Glutamatergic neuron (in vitro differentiated cells): ENCODE results near the gene FIZ1. TPM values are rescaled to one million over a fixed set of nuclear protein-coding genes. Genes with fewer than 3 reads are reported as not detected.

Experiments used
- DNase-seq: peaks from one replicate; pipeline ENCODE4 v3.0.0; 2022
- H3K27ac Mint-ChIP-seq: one replicate; pipeline ENCODE4 v1.8.0; 2020; ENCODE audit warnings: mild to moderate bottlenecking, mixed read lengths, inconsistent platforms; ENCODE audit not compliant: unreplicated experiment
- H3K27me3 Mint-ChIP-seq: one replicate; pipeline ENCODE4 v1.8.0; 2020; ENCODE audit warnings: mild to moderate bottlenecking, moderate library complexity, mixed read lengths, inconsistent platforms; ENCODE audit not compliant: unreplicated experiment
- H3K36me3 Mint-ChIP-seq: one replicate; pipeline ENCODE4 v1.8.0; 2020; ENCODE audit warnings: mild to moderate bottlenecking, mixed read lengths, inconsistent platforms; ENCODE audit not compliant: unreplicated experiment
- H3K4me1 Mint-ChIP-seq: one replicate; pipeline ENCODE4 v1.8.0; 2020; ENCODE audit warnings: mild to moderate bottlenecking, low read depth, mixed read lengths, inconsistent platforms; ENCODE audit not compliant: unreplicated experiment
- H3K4me3 Mint-ChIP-seq: one replicate; pipeline ENCODE4 v1.8.0; 2020; ENCODE audit warnings: mild to moderate bottlenecking, mixed read lengths, inconsistent platforms; ENCODE audit not compliant: unreplicated experiment
- H3K9me3 Mint-ChIP-seq: one replicate; pipeline ENCODE4 v1.8.0; 2020; ENCODE audit warnings: mild to moderate bottlenecking, moderate library complexity, mixed read lengths, inconsistent platforms; ENCODE audit not compliant: unreplicated experiment
- total RNA-seq: library from RNA; stranded (reverse); fragmentation: NEBNext Ultra II Directional; extraction: Animal tissue kit (Norgen Biotek cat#: 25700); gene quantifications from one replicate; pipeline ENCODE4 v1.2.1, GENCODE V29; 2021; ENCODE audit not compliant: unreplicated experiment
- TF ChIP-seq, protein P1 (sequence below): fragments of 200-600 bp; sonication (generic); IDR thresholded peaks from one replicate; pipeline ENCODE4 v1.5.0; 2021; ENCODE audit not compliant: partially characterized antibody, unreplicated experiment

FIZ1 gene
- total RNA-seq, 1 donor from 2014 or later: 26.0 TPM

GRCh38 chr19:55567708-55568328 is 31.5 kb downstream of the FIZ1 start:
- Mint-ChIP-seq H3K9me3 (peaks cover 2% of the 10 kb centered on the region), H3K4me3 (no peak overlapping the region), H3K27me3 (no peaks in the 10 kb centered on the region), H3K27ac (no peak overlapping the region), H3K4me1 (no peaks in the 10 kb centered on the region), H3K36me3 (no peaks in the 10 kb centered on the region)
- TF ChIP-seq, protein P1, sequence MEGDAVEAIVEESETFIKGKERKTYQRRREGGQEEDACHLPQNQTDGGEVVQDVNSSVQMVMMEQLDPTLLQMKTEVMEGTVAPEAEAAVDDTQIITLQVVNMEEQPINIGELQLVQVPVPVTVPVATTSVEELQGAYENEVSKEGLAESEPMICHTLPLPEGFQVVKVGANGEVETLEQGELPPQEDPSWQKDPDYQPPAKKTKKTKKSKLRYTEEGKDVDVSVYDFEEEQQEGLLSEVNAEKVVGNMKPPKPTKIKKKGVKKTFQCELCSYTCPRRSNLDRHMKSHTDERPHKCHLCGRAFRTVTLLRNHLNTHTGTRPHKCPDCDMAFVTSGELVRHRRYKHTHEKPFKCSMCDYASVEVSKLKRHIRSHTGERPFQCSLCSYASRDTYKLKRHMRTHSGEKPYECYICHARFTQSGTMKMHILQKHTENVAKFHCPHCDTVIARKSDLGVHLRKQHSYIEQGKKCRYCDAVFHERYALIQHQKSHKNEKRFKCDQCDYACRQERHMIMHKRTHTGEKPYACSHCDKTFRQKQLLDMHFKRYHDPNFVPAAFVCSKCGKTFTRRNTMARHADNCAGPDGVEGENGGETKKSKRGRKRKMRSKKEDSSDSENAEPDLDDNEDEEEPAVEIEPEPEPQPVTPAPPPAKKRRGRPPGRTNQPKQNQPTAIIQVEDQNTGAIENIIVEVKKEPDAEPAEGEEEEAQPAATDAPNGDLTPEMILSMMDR: no peak
- no peak for DNase-seq

DNA sequence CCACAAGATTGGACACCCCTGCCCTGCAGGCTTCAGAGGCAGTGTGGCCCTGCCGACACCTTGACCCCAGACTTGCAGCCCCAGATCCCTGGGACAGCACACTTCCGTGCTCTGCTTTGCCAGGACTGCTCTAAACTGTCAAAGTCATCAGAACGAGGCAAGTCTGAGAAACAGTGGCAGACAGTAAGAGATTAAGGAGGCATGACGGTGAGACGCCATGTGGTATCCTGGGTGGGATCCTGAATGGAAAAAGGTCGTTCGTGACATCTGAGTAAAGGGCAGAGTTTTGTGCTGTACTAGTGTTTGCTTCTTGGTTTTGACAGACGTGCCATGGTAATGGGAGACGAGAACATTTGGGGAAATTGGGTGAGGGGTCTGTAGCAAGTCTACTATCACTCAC is 32.5 kb downstream of the FIZ1 start:
- no peaks in the 10 kb centered on the region for H3K36me3 Mint-ChIP-seq
- H3K27me3 Mint-ChIP-seq: no peaks in the 10 kb centered on the region
- H3K27ac Mint-ChIP-seq: no peak overlapping the region
- H3K4me1 Mint-ChIP-seq: no peaks in the 10 kb centered on the region
- DNase-seq: no peak
- TF ChIP-seq, protein P1: no peak
- H3K4me3 Mint-ChIP-seq: no peak overlapping the region
- peaks cover 2% of the 10 kb centered on the region for H3K9me3 Mint-ChIP-seq

GRCh38 chr19:55563261-55563690 is 36.0 kb downstream of the FIZ1 start:
- H3K9me3 Mint-ChIP-seq: peaks cover 2% of the 10 kb centered on the region
- H3K27me3 Mint-ChIP-seq: peaks cover 3% of the 10 kb centered on the region
- TF ChIP-seq, protein P1: no peak
- no peaks in the 10 kb centered on the region for H3K4me1 Mint-ChIP-seq
- H3K36me3 Mint-ChIP-seq: no peaks in the 10 kb centered on the region
- H3K4me3 Mint-ChIP-seq: no peak overlapping the region
- DNase-seq: no peak
- no peak overlapping the region for H3K27ac Mint-ChIP-seq

- Mint-ChIP-seq H3K4me3 (no peak overlapping the region), H3K36me3 (no peaks in the 10 kb centered on the region), H3K27ac (no peak overlapping the region)
These were observed 39.6 kb downstream of the FIZ1 start for GRCh38 chr19:55559684-55560083.

DNA sequence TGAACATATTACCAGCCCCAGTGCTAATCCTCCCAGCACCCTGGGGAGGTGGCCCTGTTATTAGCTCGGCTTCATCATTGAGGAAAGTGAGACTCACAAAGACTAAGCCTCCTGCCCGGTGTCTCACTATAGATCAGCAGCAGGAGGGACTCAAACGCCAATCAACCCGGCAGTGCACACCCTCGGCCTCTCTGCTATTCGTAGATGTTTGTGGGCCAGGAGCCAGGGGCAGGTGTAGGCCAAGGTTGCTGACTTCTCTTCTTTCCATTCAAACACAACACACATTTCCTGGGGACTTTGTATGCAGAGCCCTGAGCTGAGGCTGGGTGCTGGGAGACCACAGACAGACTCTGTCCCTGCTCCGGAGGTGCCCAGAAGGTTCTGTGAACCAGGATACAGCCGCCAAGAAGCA is 44.6 kb downstream of the FIZ1 start:
- peaks cover 2% of the 10 kb centered on the region for H3K27me3 Mint-ChIP-seq
- H3K9me3 Mint-ChIP-seq: peaks cover 8% of the 10 kb centered on the region
- H3K4me1 Mint-ChIP-seq: peaks cover 6% of the 10 kb centered on the region
- H3K36me3 Mint-ChIP-seq: no peaks in the 10 kb centered on the region
- no peak for DNase-seq
- no peak overlapping the region for H3K4me3 Mint-ChIP-seq
- H3K27ac Mint-ChIP-seq: no peak overlapping the region
- TF ChIP-seq, protein P1: no peak

More at GRCh38 chr19:55559684-55560083, 39.6 kb downstream of the FIZ1 start:
- TF ChIP-seq, protein P1: no peak
- Mint-ChIP-seq H3K9me3 (peaks cover 3% of the 10 kb centered on the region), H3K27me3 (peaks cover 3% of the 10 kb centered on the region), H3K4me1 (no peaks in the 10 kb centered on the region)
- no peak for DNase-seq
